Loucy (cell line): Measurements from ENCODE around the gene KMT2E.

Experiments
- H2AFZ ChIP-seq: fragments of 200-600 bp; sonication (generic); 2 replicates; pipeline ENCODE4 v1.6.0; 2016; ENCODE audit warnings: antibody characterized with exemption, mild to moderate bottlenecking, low read length, moderate library complexity
- H3F3A ChIP-seq: fragments of 200-600 bp; 2 replicates; pipeline ENCODE4 v1.6.0; 2016; ENCODE audit warnings: antibody characterized with exemption, low read depth, mild to moderate bottlenecking
- H3K27me3 ChIP-seq: fragments of 200-600 bp; sonication (generic); 2 replicates; pipeline ENCODE4 v1.6.1; 2014; ENCODE audit warnings: low read length, mild to moderate bottlenecking; ENCODE audit not compliant: insufficient read depth, poor library complexity, severe bottlenecking
- H3K36me3 ChIP-seq: fragments of 200-600 bp; sonication (generic); 2 replicates; pipeline ENCODE4 v1.6.1; 2016; ENCODE audit warnings: low read length; ENCODE audit not compliant: insufficient read depth
- H3K4me1 ChIP-seq: fragments of 200-600 bp; sonication (generic); 2 replicates; pipeline ENCODE4 v1.5.1; 2014; ENCODE audit warnings: low read length, mild to moderate bottlenecking; ENCODE audit not compliant: insufficient read depth, poor library complexity, severe bottlenecking
- H3K4me2 ChIP-seq: fragments of 200-600 bp; sonication (generic); 2 replicates; pipeline ENCODE4 v1.6.0; 2014; ENCODE audit warnings: antibody characterized with exemption, low read length, low read depth, mild to moderate bottlenecking; ENCODE audit not compliant: poor library complexity, severe bottlenecking
- H3K4me3 ChIP-seq: fragments of 200-600 bp; sonication (generic); 2 replicates; pipeline ENCODE4 v1.5.1; 2014; ENCODE audit warnings: low read length, mild to moderate bottlenecking, mixed read lengths; ENCODE audit not compliant: poor library complexity, severe bottlenecking
- H3K79me2 ChIP-seq: fragments of 200-600 bp; sonication (generic); 2 replicates; pipeline ENCODE4 v1.6.1; 2014; ENCODE audit warnings: low read length; ENCODE audit not compliant: insufficient read depth
- H3K9ac ChIP-seq: fragments of 200-600 bp; sonication (generic); 2 replicates; pipeline ENCODE4 v1.6.0; 2014; ENCODE audit warnings: mild to moderate bottlenecking, low read depth, low read length, moderate library complexity; ENCODE audit not compliant: poor library complexity, severe bottlenecking
- H3K9me2 ChIP-seq: fragments of 200-600 bp; sonication (generic); replicated peaks from 2 replicates; pipeline ENCODE4 v1.6.1; 2016; ENCODE audit warnings: low read depth, low read length, mixed read lengths
- H3K9me3 ChIP-seq: fragments of 200-600 bp; sonication (generic); 2 replicates; pipeline ENCODE4 v1.6.1; 2014; ENCODE audit warnings: mild to moderate bottlenecking, antibody characterized with exemption, low read length, low read depth; ENCODE audit not compliant: insufficient read depth
- H4K20me1 ChIP-seq: fragments of 200-600 bp; sonication (generic); 2 replicates; pipeline ENCODE4 v1.6.0; 2014; ENCODE audit warnings: antibody characterized with exemption, low read length, mild to moderate bottlenecking; ENCODE audit not compliant: insufficient read depth, poor library complexity, severe bottlenecking
- EZH2phosphoT487 ChIP-seq: fragments of 200-600 bp; IDR thresholded peaks from 2 replicates; pipeline ENCODE4 v1.6.1; 2018; ENCODE audit warnings: antibody characterized with exemption, mild to moderate bottlenecking, moderate library complexity, borderline replicate concordance
- TF ChIP-seq, protein P1 (sequence below): fragments of 200-600 bp; sonication (generic); conservative IDR thresholded peaks from 2 replicates; pipeline ENCODE4 v1.5.1; 2014; ENCODE audit warnings: mild to moderate bottlenecking, antibody characterized with exemption, low read length

The KMT2E gene

DNA sequence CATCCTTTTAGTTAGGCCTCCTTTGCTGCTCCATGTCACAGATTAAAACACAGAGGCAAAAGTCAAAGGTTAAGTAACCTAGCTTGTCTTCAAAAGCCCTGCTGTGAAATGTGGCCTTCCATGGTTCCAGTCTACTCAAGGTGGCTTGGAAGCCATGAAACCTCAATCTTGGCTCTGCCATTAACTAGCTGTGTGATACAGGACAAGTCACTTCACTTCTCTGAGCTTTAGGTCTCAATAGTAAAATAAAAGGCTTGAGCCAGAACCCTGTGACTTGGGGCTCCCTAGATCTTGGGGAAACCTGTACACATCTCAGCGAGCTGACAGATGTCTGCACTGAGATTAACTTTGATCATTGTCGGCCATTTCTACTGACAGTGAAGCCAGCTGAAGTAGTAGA is 48.0 kb upstream of the KMT2E start:
- Histone ChIP-seq H3K27me3 (no peaks in the 10 kb centered on the region), H3F3A (no peaks in the 10 kb centered on the region), H3K4me2 (no peak overlapping the region), H3K79me2 (no peaks in the 10 kb centered on the region), H3K4me1 (no peaks in the 10 kb centered on the region), H3K9me3 (no peaks in the 10 kb centered on the region), H3K9ac (no peak overlapping the region), H3K9me2 (no peaks in the 10 kb centered on the region), H3K4me3 (no peak overlapping the region), H3K36me3 (no peaks in the 10 kb centered on the region), H2AFZ (no peak overlapping the region), H4K20me1 (no peaks in the 10 kb centered on the region)
- TF ChIP-seq, protein P1, sequence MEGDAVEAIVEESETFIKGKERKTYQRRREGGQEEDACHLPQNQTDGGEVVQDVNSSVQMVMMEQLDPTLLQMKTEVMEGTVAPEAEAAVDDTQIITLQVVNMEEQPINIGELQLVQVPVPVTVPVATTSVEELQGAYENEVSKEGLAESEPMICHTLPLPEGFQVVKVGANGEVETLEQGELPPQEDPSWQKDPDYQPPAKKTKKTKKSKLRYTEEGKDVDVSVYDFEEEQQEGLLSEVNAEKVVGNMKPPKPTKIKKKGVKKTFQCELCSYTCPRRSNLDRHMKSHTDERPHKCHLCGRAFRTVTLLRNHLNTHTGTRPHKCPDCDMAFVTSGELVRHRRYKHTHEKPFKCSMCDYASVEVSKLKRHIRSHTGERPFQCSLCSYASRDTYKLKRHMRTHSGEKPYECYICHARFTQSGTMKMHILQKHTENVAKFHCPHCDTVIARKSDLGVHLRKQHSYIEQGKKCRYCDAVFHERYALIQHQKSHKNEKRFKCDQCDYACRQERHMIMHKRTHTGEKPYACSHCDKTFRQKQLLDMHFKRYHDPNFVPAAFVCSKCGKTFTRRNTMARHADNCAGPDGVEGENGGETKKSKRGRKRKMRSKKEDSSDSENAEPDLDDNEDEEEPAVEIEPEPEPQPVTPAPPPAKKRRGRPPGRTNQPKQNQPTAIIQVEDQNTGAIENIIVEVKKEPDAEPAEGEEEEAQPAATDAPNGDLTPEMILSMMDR, result no peak
- no peak for TF ChIP-seq EZH2phosphoT487

DNA sequence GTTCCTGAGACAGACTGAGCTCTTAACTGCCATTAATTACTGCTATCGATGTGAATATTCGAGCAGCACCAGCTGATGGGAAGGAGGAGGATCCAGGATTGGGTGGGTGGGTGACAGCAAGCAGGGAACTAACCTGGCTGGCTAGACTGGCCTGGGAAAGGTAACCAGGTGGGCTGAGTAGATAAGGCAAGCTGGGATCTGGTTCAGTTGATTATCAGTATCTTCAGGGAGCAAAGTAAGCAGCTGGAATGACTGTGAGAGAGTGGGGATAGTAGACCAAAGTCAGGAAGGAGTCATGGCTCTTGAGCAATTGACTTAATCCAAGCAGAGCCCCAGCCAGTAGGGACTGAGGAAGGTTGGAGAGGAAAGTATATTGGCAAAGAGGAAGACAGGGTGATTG is 46.9 kb upstream of the KMT2E start:
- no peaks in the 10 kb centered on the region for H3K36me3 ChIP-seq

DNA sequence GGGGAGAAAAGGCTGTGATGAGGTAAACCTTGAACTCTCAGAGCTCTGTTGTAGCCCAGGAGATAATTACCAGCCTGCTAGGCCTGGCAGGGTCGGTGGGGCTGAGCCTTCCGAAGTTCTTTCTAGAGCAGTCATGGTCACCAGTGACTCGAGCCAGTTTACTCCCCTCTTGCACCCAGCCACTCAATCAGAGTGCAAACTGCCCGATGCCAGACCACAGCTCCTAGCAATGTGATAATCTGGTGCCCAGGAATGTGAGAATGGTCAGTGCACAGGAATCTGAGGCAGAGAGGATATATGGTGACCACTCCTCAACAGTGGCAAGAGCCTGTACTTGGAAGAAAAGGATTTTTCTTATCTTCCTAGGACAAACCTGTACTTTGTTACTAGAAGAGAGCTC is 46.4 kb upstream of the KMT2E start:
- Histone ChIP-seq H3K4me1 (no peaks in the 10 kb centered on the region), H3K79me2 (no peaks in the 10 kb centered on the region), H3K4me2 (no peak overlapping the region), H3F3A (no peaks in the 10 kb centered on the region), H3K9me3 (no peaks in the 10 kb centered on the region), H3K9ac (no peak overlapping the region), H4K20me1 (no peaks in the 10 kb centered on the region), H3K4me3 (no peak overlapping the region), H3K27me3 (no peaks in the 10 kb centered on the region), H3K36me3 (no peaks in the 10 kb centered on the region), H3K9me2 (no peaks in the 10 kb centered on the region), H2AFZ (no peak overlapping the region)
- TF ChIP-seq, protein P1, result no peak
- no peak for TF ChIP-seq EZH2phosphoT487

More for the DNA sequence above, 46.9 kb upstream of the KMT2E start:
- no peaks in the 10 kb centered on the region for H3K79me2 ChIP-seq
- H4K20me1 ChIP-seq, result no peaks in the 10 kb centered on the region
- no peak for TF ChIP-seq EZH2phosphoT487
- TF ChIP-seq, protein P1, result no peak
- H3F3A ChIP-seq, result no peaks in the 10 kb centered on the region
- no peak overlapping the region for H3K4me2 ChIP-seq
- H3K9me3 ChIP-seq, result no peaks in the 10 kb centered on the region
- no peak overlapping the region for H2AFZ ChIP-seq
- H3K9ac ChIP-seq, result no peak overlapping the region
- no peaks in the 10 kb centered on the region for H3K9me2 ChIP-seq
- no peaks in the 10 kb centered on the region for H3K4me1 ChIP-seq
- H3K4me3 ChIP-seq, result no peak overlapping the region
- no peaks in the 10 kb centered on the region for H3K27me3 ChIP-seq
